Activated naive CD8-positive, alpha-beta T cell treated with anti-CD3 and anti-CD28 coated beads, Interleukin-2, amount 10 ng/mL, durations not matched to agents 7 days and 5 days (primary cell): ENCODE measurements around the gene CACNA2D4. TPM values are rescaled to one million over a fixed set of nuclear protein-coding genes. Genes with fewer than 3 reads are reported as not detected.

ENCODE experiments used
- ATAC-seq: fragments of 150-1000 bp; cut with Tn5 transposase; one replicate; pipeline ENCODE4 v1.10.0; 2021; ENCODE audit warnings: low read depth, moderate library complexity
- POLR2A ChIA-PET: fragments of 350-600 bp; sonication (Branson Sonifier 250); formaldehyde crosslinking; loops from one replicate; lab custom pipeline; 2021; ENCODE audit warnings: antibody characterized with exemption; lab: Charles Lee
- DNase-seq: peaks from one replicate; pipeline ENCODE4 v3.0.0; 2021
- H3K27ac Mint-ChIP-seq: one replicate; pipeline ENCODE4 v1.8.0; 2022; ENCODE audit warnings: mild to moderate bottlenecking, mixed read lengths
- H3K27me3 Mint-ChIP-seq: one replicate; pipeline ENCODE4 v1.8.0; 2022; ENCODE audit warnings: mild to moderate bottlenecking, moderate library complexity, mixed read lengths
- H3K36me3 Mint-ChIP-seq: one replicate; pipeline ENCODE4 v1.8.0; 2021; ENCODE audit warnings: mild to moderate bottlenecking, mixed read lengths
- H3K4me1 Mint-ChIP-seq: one replicate; pipeline ENCODE4 v1.8.0; 2021; ENCODE audit warnings: mixed read lengths
- H3K4me3 Mint-ChIP-seq: one replicate; pipeline ENCODE4 v1.8.0; 2022; ENCODE audit warnings: mild to moderate bottlenecking, moderate library complexity, mixed read lengths
- H3K9me3 Mint-ChIP-seq: one replicate; pipeline ENCODE4 v1.8.0; 2021; ENCODE audit warnings: mixed read lengths
- total RNA-seq, 2 experiments: library from RNA; stranded (reverse); gene quantifications; one replicate each; pipeline ENCODE4 v1.2.3, GENCODE V29; 2021

Gene CACNA2D4
- total RNA-seq, 2 experiments from 2014 or later: 8.0 to 10.4 TPM

GRCh38 chr12:1875608-1876007 lies 42.8 kb downstream of the CACNA2D4 start:
- ATAC-seq: no peak
- no peaks in the 10 kb centered on the region for H3K4me1 Mint-ChIP-seq
- no peak overlapping the region for H3K4me3 Mint-ChIP-seq

GRCh38 chr12:1873531-1874510 lies 44.6 kb downstream of the CACNA2D4 start:
- DNase-seq (no peak), ATAC-seq (no peak)
- H3K4me1 Mint-ChIP-seq: no peaks in the 10 kb centered on the region
- peaks cover 2% of the 10 kb centered on the region for H3K27me3 Mint-ChIP-seq
- no peaks in the 10 kb centered on the region for H3K36me3 Mint-ChIP-seq
- no peak overlapping the region for H3K27ac Mint-ChIP-seq
- POLR2A ChIA-PET: no interaction called here
- no peak overlapping the region for H3K4me3 Mint-ChIP-seq
- peaks cover 1% of the 10 kb centered on the region for H3K9me3 Mint-ChIP-seq

More at GRCh38 chr12:1875608-1876007, 42.8 kb downstream of the CACNA2D4 start:
- DNase-seq: no peak
- Mint-ChIP-seq H3K36me3 (no peaks in the 10 kb centered on the region), H3K9me3 (no peaks in the 10 kb centered on the region), H3K27me3 (peaks cover 2% of the 10 kb centered on the region), H3K27ac (no peak overlapping the region)
- POLR2A ChIA-PET: no interaction called here

GRCh38 chr12:1872448-1872847 lies 46.0 kb downstream of the CACNA2D4 start:
- ATAC-seq: no peak
- Mint-ChIP-seq H3K4me1 (no peaks in the 10 kb centered on the region), H3K36me3 (no peaks in the 10 kb centered on the region), H3K9me3 (peaks cover 1% of the 10 kb centered on the region), H3K27me3 (peaks cover 4% of the 10 kb centered on the region), H3K27ac (no peak overlapping the region), H3K4me3 (no peak overlapping the region)
- no peak for DNase-seq
- POLR2A ChIA-PET: no interaction called here

- H3K27me3 Mint-ChIP-seq: peaks cover 8% of the 10 kb centered on the region
Measured at GRCh38 chr12:1872001-1872400, 46.5 kb downstream of the CACNA2D4 start.

GRCh38 chr12:1870998-1871917 lies 47.2 kb downstream of the CACNA2D4 start:
- ATAC-seq (no peak), DNase-seq (no peak)
- POLR2A ChIA-PET: no interaction called here
- H3K27me3 Mint-ChIP-seq: peaks cover 13% of the 10 kb centered on the region
- H3K9me3 Mint-ChIP-seq: peaks cover 1% of the 10 kb centered on the region
- no peaks in the 10 kb centered on the region for H3K4me1 Mint-ChIP-seq
- H3K36me3 Mint-ChIP-seq: no peaks in the 10 kb centered on the region
- H3K4me3 Mint-ChIP-seq: no peak overlapping the region
- H3K27ac Mint-ChIP-seq: no peak overlapping the region

More at GRCh38 chr12:1872001-1872400, 46.5 kb downstream of the CACNA2D4 start:
- no peaks in the 10 kb centered on the region for H3K4me1 Mint-ChIP-seq
- no peak overlapping the region for H3K4me3 Mint-ChIP-seq
- H3K9me3 Mint-ChIP-seq: peaks cover 1% of the 10 kb centered on the region
- no peak for DNase-seq
- H3K27ac Mint-ChIP-seq: no peak overlapping the region
- ATAC-seq: no peak
- no peaks in the 10 kb centered on the region for H3K36me3 Mint-ChIP-seq
- POLR2A ChIA-PET: no interaction called here

GRCh38 chr12:1870086-1870485 lies 48.4 kb downstream of the CACNA2D4 start:
- Mint-ChIP-seq H3K27me3 (peaks cover 20% of the 10 kb centered on the region), H3K4me3 (no peak overlapping the region), H3K9me3 (peaks cover 1% of the 10 kb centered on the region), H3K4me1 (no peaks in the 10 kb centered on the region), H3K27ac (no peak overlapping the region), H3K36me3 (no peaks in the 10 kb centered on the region)
- POLR2A ChIA-PET: no interaction called here
- DNase-seq (no peak), ATAC-seq (no peak)

GRCh38 chr12:1869145-1869544 lies 49.3 kb downstream of the CACNA2D4 start:
- Mint-ChIP-seq H3K9me3 (peaks cover 1% of the 10 kb centered on the region), H3K4me3 (no peak overlapping the region), H3K36me3 (no peaks in the 10 kb centered on the region), H3K4me1 (no peaks in the 10 kb centered on the region), H3K27ac (no peak overlapping the region), H3K27me3 (peaks cover 21% of the 10 kb centered on the region)
- ATAC-seq (no peak), DNase-seq (no peak)
- POLR2A ChIA-PET: no interaction called here

GRCh38 chr12:1865284-1865866 lies 53.1 kb downstream of the CACNA2D4 start:
- H3K4me1 Mint-ChIP-seq: no peaks in the 10 kb centered on the region
- POLR2A ChIA-PET: no interaction called here
- H3K27me3 Mint-ChIP-seq: peaks cover 34% of the 10 kb centered on the region
- H3K36me3 Mint-ChIP-seq: no peaks in the 10 kb centered on the region
- peaks cover 1% of the 10 kb centered on the region for H3K9me3 Mint-ChIP-seq
- DNase-seq (no peak), ATAC-seq (no peak)
- H3K4me3 Mint-ChIP-seq: no peak overlapping the region
- no peak overlapping the region for H3K27ac Mint-ChIP-seq

GRCh38 chr12:1864867-1865266 lies 53.6 kb downstream of the CACNA2D4 start:
- peaks cover 34% of the 10 kb centered on the region for H3K27me3 Mint-ChIP-seq
- no peak for DNase-seq
- peaks cover 1% of the 10 kb centered on the region for H3K9me3 Mint-ChIP-seq
- H3K36me3 Mint-ChIP-seq: no peaks in the 10 kb centered on the region
- no peak for ATAC-seq
- no peak overlapping the region for H3K27ac Mint-ChIP-seq
- H3K4me3 Mint-ChIP-seq: no peak overlapping the region
- no peaks in the 10 kb centered on the region for H3K4me1 Mint-ChIP-seq
- POLR2A ChIA-PET: no interaction called here

- no peaks in the 10 kb centered on the region for H3K4me1 Mint-ChIP-seq
- DNase-seq (no peak), ATAC-seq (no peak)
- POLR2A ChIA-PET: no interaction called here
- H3K36me3 Mint-ChIP-seq: no peaks in the 10 kb centered on the region
- no peak overlapping the region for H3K27ac Mint-ChIP-seq
- peaks cover 1% of the 10 kb centered on the region for H3K9me3 Mint-ChIP-seq
- peaks cover 34% of the 10 kb centered on the region for H3K27me3 Mint-ChIP-seq
- H3K4me3 Mint-ChIP-seq: no peak overlapping the region
Measured at GRCh38 chr12:1864456-1864855, 54.0 kb downstream of the CACNA2D4 start.

GRCh38 chr12:1863823-1864222 lies 54.6 kb downstream of the CACNA2D4 start:
- no peak overlapping the region for H3K4me3 Mint-ChIP-seq
- H3K4me1 Mint-ChIP-seq: no peaks in the 10 kb centered on the region
- no peak for ATAC-seq
- no peak for DNase-seq
- H3K36me3 Mint-ChIP-seq: no peaks in the 10 kb centered on the region
- H3K27me3 Mint-ChIP-seq: peaks cover 34% of the 10 kb centered on the region
- POLR2A ChIA-PET: no interaction called here
- no peak overlapping the region for H3K27ac Mint-ChIP-seq
- no peaks in the 10 kb centered on the region for H3K9me3 Mint-ChIP-seq

- Mint-ChIP-seq H3K4me3 (no peak overlapping the region), H3K27ac (no peak overlapping the region), H3K4me1 (no peaks in the 10 kb centered on the region), H3K9me3 (no peaks in the 10 kb centered on the region), H3K36me3 (no peaks in the 10 kb centered on the region), H3K27me3 (peaks cover 34% of the 10 kb centered on the region)
- DNase-seq (no peak), ATAC-seq (no peak)
- POLR2A ChIA-PET: no interaction called here
Measured at GRCh38 chr12:1862973-1863372, 55.5 kb downstream of the CACNA2D4 start.

- DNase-seq (no peak), ATAC-seq (no peak)
- H3K4me1 Mint-ChIP-seq: peaks cover 2% of the 10 kb centered on the region
- H3K9me3 Mint-ChIP-seq: no peaks in the 10 kb centered on the region
- no peaks in the 10 kb centered on the region for H3K36me3 Mint-ChIP-seq
- peaks cover 15% of the 10 kb centered on the region for H3K27me3 Mint-ChIP-seq
- H3K4me3 Mint-ChIP-seq: no peak overlapping the region
- POLR2A ChIA-PET: no interaction called here
- H3K27ac Mint-ChIP-seq: no peak overlapping the region
Measured at GRCh38 chr12:1859643-1860042, 58.8 kb downstream of the CACNA2D4 start.
